Measurements from ENCODE around the gene TSC2. TPM values are rescaled to one million over a fixed set of nuclear protein-coding genes. Genes with fewer than 3 reads are reported as not detected.

The TSC2 gene
- total RNA-seq (2013), result 22.3 TPM
- 10 to 100 TPM; 11.7 to 95.1 (median 20.8) TPM for polyA plus RNA-seq
- polyA minus RNA-seq, result 37.4 and 54.3 TPM in 2 replicates
- 13.0 to 58.3 (median 37.5) reads per million in 11 experiments for total RNA-seq

GRCh38 chr16:2047330-2048115 is at the start of gene TSC2, which contains the start of gene NTHL1:
Gene TSC2, plus strand, starts transcription at chr16:2047985. Its CDS starts 631 bp downstream, at chr16:2048616.
Gene NTHL1, minus strand, starts transcription at chr16:2047834. Its CDS starts 11 bp downstream, at chr16:2047823.
- Histone ChIP-seq H3K4me1 (ENCODE audit: control insufficient read depth in 1 of 2, insufficient read depth in 2 of 2, low read length in 2 of 2) (peaks cover 26 to 37% of the 10 kb centered on the region in 2 donors), H4K20me1 (ENCODE audit: insufficient read depth, low read length) (no peaks in the 10 kb centered on the region), H3K27ac (ENCODE audit: low read depth in 1 of 2, low read length in 2 of 2) (peak within 1 kb of the TSS in 1 of 2 donors; percentile 77), H3K9ac (ENCODE audit: insufficient read depth, low read length, poor library complexity, severe bottlenecking) (peak within 1 kb of the TSS; percentile 81), H3K9me3 (replicated peaks in 1 of 2; ENCODE audit: control insufficient read depth in 1 of 2, insufficient read depth in 1 of 2, low read length in 2 of 2) (no peaks in the 10 kb centered on the region), H3K79me2 (ENCODE audit: insufficient read depth, low read length) (peaks cover 15% of the 10 kb centered on the region), H2AFZ (ENCODE audit: insufficient read depth, low read depth, low read length, poor library complexity, severe bottlenecking) (peak within 1 kb of the TSS; percentile 99), H3K4me3 (replicated peaks in 1 of 3; ENCODE audit: low read depth in 2 of 3, low read length in 3 of 3) (peak within 1 kb of the TSS; percentile 66 to 96 (median 82)), H3K27me3 (ENCODE audit: control insufficient read depth in 2 of 2, insufficient read depth in 2 of 2, low read length in 2 of 2) (no peaks in the 10 kb centered on the region), H3K36me3 (replicated peaks in 1 of 2; ENCODE audit: control insufficient read depth in 1 of 2, insufficient read depth in 2 of 2, low read length in 2 of 2) (peaks cover 10 to 27% of the 10 kb centered on the region in 2 donors), H3K4me2 (replicated peaks; ENCODE audit: extremely low read depth, low read length, poor library complexity, severe bottlenecking) (peak within 1 kb of the TSS; percentile 92)
- peaks cover 28 to 30% of the 10 kb centered on the region in 2 donors for H3K36me3 Mint-ChIP-seq
- H3K9me3 Mint-ChIP-seq, result no peaks in the 10 kb centered on the region
- peak; percentile 91 to 93 (median 93) for DNase-seq
- WGBS (ENCODE audit: insufficient coverage), result under 1% methylated on average over 75 of the region's 81 CpGs
- H3K27ac Mint-ChIP-seq, result peak within 1 kb of the TSS; percentile 38 to 92 (median 82)
- peaks cover 0 to 2% (median 0%) of the 10 kb centered on the region in 3 donors for H3K27me3 Mint-ChIP-seq (ENCODE audit: low read depth in 3 of 3)
- peak; percentile 56 for TF ChIP-seq CTCF (IDR thresholded peaks at IDR 0.05)
- H3K4me1 Mint-ChIP-seq, result peaks cover 27% of the 10 kb centered on the region
- intact Hi-C loops (cut with micrococcal nuclease), result loop anchor here (5.0 kb wide), 4 partner anchors 40 to 265 kb away; partner anchors contain the start of genes E4F1 (in 1 of the 2), NUBP2 (in 1 of the 2), SPSB3 (in 1 of the 2) and TRAF7 (in 1 of the 2)
- H3K4me3 Mint-ChIP-seq, result peak within 1 kb of the TSS; percentile 90 to 93

- peaks cover 52 to 67% of the 10 kb centered on the region in 2 donors for H3K36me3 ChIP-seq (replicated peaks in 1 of 2; ENCODE audit: control insufficient read depth in 1 of 2, insufficient read depth in 2 of 2, low read length in 2 of 2)
- no peak overlapping the region for H3K4me2 ChIP-seq (replicated peaks; ENCODE audit: extremely low read depth, low read length, poor library complexity, severe bottlenecking)
- TF ChIP-seq CTCF (IDR thresholded peaks at IDR 0.05), result no peak
- no peaks in the 10 kb centered on the region for H3K4me1 ChIP-seq (ENCODE audit: control insufficient read depth in 1 of 2, insufficient read depth in 2 of 2, low read length in 2 of 2)
- Mint-ChIP-seq H3K27ac (no peak overlapping the region), H3K9me3 (peaks cover 0 to 1% (median 0%) of the 10 kb centered on the region in 7 donors), H3K4me3 (no peak overlapping the region), H3K4me1 (peaks cover 1% of the 10 kb centered on the region), H3K27me3 (ENCODE audit: low read depth in 3 of 3) (peaks cover 0 to 4% (median 0%) of the 10 kb centered on the region in 3 donors), H3K36me3 (peaks cover 47 to 59% of the 10 kb centered on the region in 2 donors)
- no peak overlapping the region for H2AFZ ChIP-seq (ENCODE audit: insufficient read depth, low read depth, low read length, poor library complexity, severe bottlenecking)
- intact Hi-C loops (cut with micrococcal nuclease), result no loop called here
- H3K9me3 ChIP-seq (replicated peaks in 1 of 2; ENCODE audit: control insufficient read depth in 1 of 2, insufficient read depth in 1 of 2, low read length in 2 of 2), result no peaks in the 10 kb centered on the region
- H3K9ac ChIP-seq (ENCODE audit: insufficient read depth, low read length, poor library complexity, severe bottlenecking), result no peak overlapping the region
- 96% methylated on average over 24 of the region's 27 CpGs for WGBS (ENCODE audit: insufficient coverage)
- no peaks in the 10 kb centered on the region for H3K27me3 ChIP-seq (ENCODE audit: control insufficient read depth in 2 of 2, insufficient read depth in 2 of 2, low read length in 2 of 2)
- DNase-seq, result no peak
- peaks cover 2% of the 10 kb centered on the region for H3K79me2 ChIP-seq (ENCODE audit: insufficient read depth, low read length)
- peaks cover 14% of the 10 kb centered on the region for H4K20me1 ChIP-seq (ENCODE audit: insufficient read depth, low read length)
- H3K4me3 ChIP-seq (replicated peaks in 1 of 3; ENCODE audit: low read depth in 2 of 3, low read length in 3 of 3), result no peak overlapping the region
- H3K27ac ChIP-seq (ENCODE audit: low read depth in 1 of 2, low read length in 2 of 2), result no peak overlapping the region
Observed at GRCh38 chr16:1998360-1998835, 49.4 kb upstream of the TSC2 start.

Measured in CD14-positive monocyte (primary cell).